ENCODE measurements around the gene LRRC4. TPM values are rescaled to one million over a fixed set of nuclear protein-coding genes. Genes with fewer than 3 reads are reported as not detected.

The LRRC4 gene
- total and polyA plus RNA-seq, 12 donors = 0.75 to 7.3 (median 3.1) TPM

- peaks cover 0 to 73% (median under 1%) of the 10 kb centered on the region in 9 donors for H3K36me3 ChIP-seq
- no peak for DNase-seq
These were observed 45.1 kb upstream of the LRRC4 start for GRCh38 chr7:128076196-128076795.

DNA sequence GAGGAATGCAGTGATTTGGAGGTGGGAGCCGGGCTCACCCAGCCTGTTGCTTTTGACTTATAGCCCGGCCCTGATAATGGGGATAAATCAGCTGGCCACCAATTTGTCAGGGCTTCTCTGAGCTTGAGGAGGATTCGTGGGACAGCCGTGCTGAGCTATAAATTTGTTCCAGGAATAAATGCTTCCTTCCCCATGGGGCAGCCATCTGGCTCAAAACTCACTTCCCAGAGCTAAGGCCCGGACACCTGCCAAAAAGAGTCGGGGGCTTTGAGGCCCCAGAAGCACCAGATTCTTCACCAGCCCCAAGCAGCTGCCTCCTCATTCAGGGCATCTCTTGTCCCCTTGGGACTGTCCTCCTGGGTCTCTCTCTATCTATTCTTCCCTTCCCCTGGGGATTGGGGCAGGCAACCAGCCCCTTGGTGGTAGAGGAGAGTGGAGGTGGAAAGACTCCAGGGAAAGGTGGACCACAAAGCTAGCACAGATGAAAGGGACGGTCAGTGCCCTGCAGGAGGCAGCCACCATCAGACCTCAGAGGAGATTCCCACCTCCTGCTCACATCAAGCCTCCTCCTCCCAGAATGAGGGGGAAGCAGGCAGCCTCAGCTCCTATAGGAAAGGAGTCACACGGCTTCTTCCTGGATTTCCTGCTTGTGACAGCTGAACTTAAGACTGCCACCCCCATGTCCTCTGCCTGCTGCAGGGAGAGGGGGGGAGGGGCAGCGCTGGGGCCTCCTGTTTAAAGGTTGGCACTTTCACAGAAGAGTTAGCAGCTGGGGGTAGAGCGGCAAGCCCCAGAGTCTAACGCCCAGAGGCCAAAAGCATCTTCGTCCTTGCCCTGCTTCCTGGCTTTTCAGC is 44.2 kb upstream of the LRRC4 start:
- intact Hi-C loops (cut with DNase I) = no loop called here
- H3K4me1 ChIP-seq = peaks cover 0 to 37% (median 16%) of the 10 kb centered on the region in 9 donors
- peaks cover 0 to 65% (median 0%) of the 10 kb centered on the region in 9 donors for H3K36me3 ChIP-seq
- 59 to 66% methylated on average over 12 of the region's 12 CpGs for WGBS, 2 donors
- H3K4me3 ChIP-seq = no peak overlapping the region
- peak in 3 of 8 donors; percentile 63 to 82 (median 69) for ATAC-seq
- TF ChIP-seq CTCF (IDR thresholded peaks at IDR 0.05) = no peak
- no peak for DNase-seq
- H3K9me3 ChIP-seq = no peaks in the 10 kb centered on the region
- no peaks in the 10 kb centered on the region for H3K27me3 ChIP-seq
- peak overlapping the region in 2 of 10 donors; percentile 20 to 61 for H3K27ac ChIP-seq

More at GRCh38 chr7:128076196-128076795, 45.1 kb upstream of the LRRC4 start:
- intact Hi-C loops (cut with DNase I) = no loop called here
- ATAC-seq = no peak
- WGBS, 2 donors = 81 to 87% methylated on average over 8 of the region's 8 CpGs
- Histone ChIP-seq H3K4me3 (no peak overlapping the region), H3K27ac (no peak overlapping the region), H3K27me3 (no peaks in the 10 kb centered on the region), H3K4me1 (peaks cover 0 to 37% (median 16%) of the 10 kb centered on the region in 9 donors), H3K9me3 (no peaks in the 10 kb centered on the region)
- no peak for TF ChIP-seq CTCF (IDR thresholded peaks at IDR 0.05)

DNA sequence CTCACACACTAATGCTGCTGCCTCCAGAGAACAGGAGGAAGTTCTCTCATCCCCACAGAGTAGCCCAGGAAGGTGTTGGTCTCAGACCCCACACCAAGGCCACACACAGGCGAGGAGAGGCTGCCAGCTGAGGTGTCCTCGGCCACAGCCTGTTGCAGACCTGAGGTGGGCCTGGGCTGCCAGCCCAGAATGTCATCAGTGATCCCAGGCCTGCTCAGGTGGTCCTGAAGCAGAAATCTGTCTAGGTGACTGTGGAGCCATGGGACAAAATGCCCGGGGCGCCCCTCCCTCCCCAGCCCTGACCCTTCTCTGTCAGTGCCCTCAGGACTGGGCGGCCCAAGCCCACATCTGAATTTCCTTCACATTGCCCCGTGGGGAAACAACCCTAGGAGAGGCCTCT is 43.5 kb upstream of the LRRC4 start:
- intact Hi-C loops (cut with DNase I) = no loop called here
- DNase-seq = no peak
- H3K4me3 ChIP-seq = no peak overlapping the region
- ATAC-seq = no peak
- H3K27me3 ChIP-seq = no peaks in the 10 kb centered on the region
- peak overlapping the region in 1 of 10 donors; percentile 61 for H3K27ac ChIP-seq
- 92% methylated on average over 6 of the region's 6 CpGs for WGBS, 2 donors
- TF ChIP-seq CTCF (IDR thresholded peaks at IDR 0.05) = no peak
- H3K4me1 ChIP-seq = peaks cover 0 to 37% (median 16%) of the 10 kb centered on the region in 9 donors
- H3K36me3 ChIP-seq = peaks cover 0 to 58% (median 0%) of the 10 kb centered on the region in 9 donors
- no peaks in the 10 kb centered on the region for H3K9me3 ChIP-seq

DNA sequence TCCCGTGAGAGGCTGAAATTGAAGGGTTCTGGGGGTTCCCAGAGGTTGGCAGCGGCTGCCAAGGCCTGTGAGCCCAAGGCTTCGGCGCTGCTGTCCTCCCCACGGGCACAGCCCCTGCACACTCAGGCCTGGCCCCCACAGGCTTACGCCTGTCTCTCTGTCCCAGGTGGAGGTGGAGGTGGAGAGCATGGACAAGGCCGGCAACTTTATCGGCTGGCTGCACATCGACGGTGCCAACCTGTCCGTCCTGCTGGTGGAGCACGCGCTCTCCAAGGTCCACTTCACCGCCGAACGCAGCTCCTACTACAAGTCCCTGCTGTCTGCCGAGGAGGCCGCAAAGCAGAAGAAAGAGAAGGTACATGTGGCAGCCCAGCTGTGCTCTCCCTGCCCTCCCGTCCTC is 43.1 kb upstream of the LRRC4 start:
- Histone ChIP-seq H3K4me3 (no peak overlapping the region), H3K4me1 (peaks cover 0 to 37% (median 16%) of the 10 kb centered on the region in 9 donors), H3K27ac (no peak overlapping the region), H3K36me3 (peaks cover 0 to 55% (median 0%) of the 10 kb centered on the region in 9 donors), H3K9me3 (no peaks in the 10 kb centered on the region), H3K27me3 (no peaks in the 10 kb centered on the region)
- no peak for TF ChIP-seq CTCF (IDR thresholded peaks at IDR 0.05)
- no peak for DNase-seq
- intact Hi-C loops (cut with DNase I) = no loop called here
- 91 to 93% methylated on average over 19 of the region's 19 CpGs for WGBS, 2 donors
- no peak for ATAC-seq
